Body of pancreas (tissue), 4 donors: ENCODE results near the gene APOA1.

Experiments used
- CTCF ChIP-seq, 7 experiments: fragments of 450-650 bp in 4 of 7; fragments of 200-600 bp in 3 of 7; sonication (generic) in 3 of 7; IDR thresholded peaks; one replicate each; pipeline ENCODE4 v1.5.1; 2016 to 2019; ENCODE audit warnings: antibody characterized with exemption in 7 of 7
- POLR2A ChIP-seq, 3 donors: fragments of 450-650 bp; IDR thresholded peaks; one replicate each; pipeline ENCODE4 v1.6.1; 2016; ENCODE audit warnings: antibody characterized with exemption in 3 of 3, mild to moderate bottlenecking in 2 of 3

- TF ChIP-seq CTCF (IDR thresholded peaks at IDR 0.05) (no peak), POLR2A (IDR thresholded peaks at IDR 0.05) (no peak)
Observed at GRCh38 chr11:116826751-116827431, 10.5 kb downstream of the APOA1 start.
